Gastrocnemius medialis (tissue), 4 donors: ENCODE data around the gene FBLN2. TPM values are rescaled to one million over a fixed set of nuclear protein-coding genes. Genes with fewer than 3 reads are reported as not detected.

Experiments
- ATAC-seq, 2 donors: fragments of 150-250 bp; one replicate each; pipeline ENCODE4 v1.9.1; 2016
- DNase-seq, 2 donors: peaks; one replicate each; pipeline ENCODE4 v3.0.0-alpha.2; 2019
- H3K27ac ChIP-seq, 4 donors: fragments of 200-600 bp; sonication (generic); 1 replicate in 1 of 4; 2 replicates in 3 of 4; pipeline ENCODE4 v1.5.1; 2016 to 2018; ENCODE audit warnings: mild to moderate bottlenecking in 2 of 4, moderate library complexity in 1 of 4
- H3K27me3 ChIP-seq, 3 donors: fragments of 200-600 bp; sonication (generic) in 2 of 3; 1 replicate in 1 of 3; 2 replicates in 2 of 3; pipeline versions ENCODE4 v1.5.1 to v1.6.0; 2016 to 2019; ENCODE audit warnings: mild to moderate bottlenecking in 1 of 3, moderate library complexity in 1 of 3
- H3K36me3 ChIP-seq, 2 donors: fragments of 200-600 bp; sonication (generic) in 1 of 2; one replicate each; pipeline ENCODE4 v1.5.1; 2017 to 2018
- H3K4me1 ChIP-seq, 2 donors: fragments of 200-600 bp; sonication (generic) in 1 of 2; one replicate each; pipeline ENCODE4 v1.5.1; 2016 to 2017; ENCODE audit warnings: mild to moderate bottlenecking in 2 of 2
- H3K4me3 ChIP-seq, 4 donors: fragments of 200-600 bp; sonication (generic) in 3 of 4; 1 replicate in 1 of 4; 2 replicates in 3 of 4; pipeline ENCODE4 v1.5.1; 2016 to 2019; ENCODE audit warnings: mild to moderate bottlenecking in 2 of 4
- H3K9me3 ChIP-seq, 3 donors: fragments of 200-600 bp; sonication (generic) in 2 of 3; 1 replicate in 1 of 3; 2 replicates in 2 of 3; pipeline ENCODE4 v1.5.1; 2016 to 2019
- POLR2A ChIP-seq, 2 donors: fragments of 450-650 bp; IDR thresholded peaks; one replicate each; pipeline ENCODE4 v1.6.1; 2017; ENCODE audit warnings: antibody characterized with exemption in 2 of 2, mild to moderate bottlenecking in 2 of 2, moderate library complexity in 2 of 2
- in situ Hi-C, 4 donors: fragments of 200-750 bp; cut with MboI; loops; one replicate each; pipeline versions ENCODE4 v1.15.0 to v1.8.0; 2017; ENCODE audit warnings: low sequenced_read_pairs in 4 of 4
- intact Hi-C: fragments of 100-400 bp; cut with DNase I; formaldehyde crosslinking; loops from one replicate; pipeline ENCODE4 v1.15.1; 2023; ENCODE audit warnings: low total_unique reads
- total RNA-seq, 4 donors: library from RNA; depleted of rRNA; stranded (reverse); fragments of >200 nt; gene quantifications; one replicate each; pipeline versions ENCODE4 v1.1.0 to v1.2.3, GENCODE V29; 2016
- TF ChIP-seq, protein P1 (sequence below), 5 experiments: fragments of 450-650 bp in 3 of 5; fragments of 200-600 bp in 2 of 5; sonication (generic) in 2 of 5; IDR thresholded peaks in 4 of 5; conservative IDR thresholded peaks in 1 of 5; 1 replicate in 4 of 5; 2 replicates in 1 of 5; pipeline ENCODE4 v1.5.1; 2016 to 2019; ENCODE audit warnings: antibody characterized with exemption in 5 of 5, mild to moderate bottlenecking in 3 of 5, moderate library complexity in 3 of 5

FBLN2 gene
- total RNA-seq, 4 donors from 2014 or later: 28.9 to 45.7 (median 34.0) TPM

DNA sequence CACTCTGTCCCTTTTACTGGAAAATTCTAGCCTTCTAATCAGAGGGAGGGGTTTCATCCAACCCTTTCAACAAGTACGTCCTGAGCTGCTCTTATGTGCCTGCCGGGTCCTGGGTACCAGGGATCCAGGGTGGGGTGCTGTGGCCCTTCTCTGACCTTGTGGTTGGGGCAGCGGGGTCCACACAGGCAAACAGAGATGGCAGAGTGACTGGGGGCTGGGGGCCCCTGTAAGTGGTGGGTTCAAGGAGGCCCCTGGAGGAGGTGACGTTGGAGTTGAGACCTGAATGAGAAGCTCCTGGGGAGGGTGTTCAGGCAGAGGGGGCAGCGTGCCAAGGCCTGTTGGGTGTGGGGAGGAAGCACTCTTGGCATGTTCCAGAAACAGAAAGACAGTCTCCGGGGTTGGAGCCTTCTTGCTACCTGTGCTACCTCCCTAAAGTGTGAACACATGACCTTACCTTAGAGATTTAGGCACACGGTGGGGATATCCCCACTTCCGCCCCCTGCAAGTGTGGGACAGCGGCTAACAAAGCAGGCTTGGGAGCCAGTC lies 78.1 kb downstream of the FBLN2 start:
- no peak for ATAC-seq
- TF ChIP-seq, protein P1, sequence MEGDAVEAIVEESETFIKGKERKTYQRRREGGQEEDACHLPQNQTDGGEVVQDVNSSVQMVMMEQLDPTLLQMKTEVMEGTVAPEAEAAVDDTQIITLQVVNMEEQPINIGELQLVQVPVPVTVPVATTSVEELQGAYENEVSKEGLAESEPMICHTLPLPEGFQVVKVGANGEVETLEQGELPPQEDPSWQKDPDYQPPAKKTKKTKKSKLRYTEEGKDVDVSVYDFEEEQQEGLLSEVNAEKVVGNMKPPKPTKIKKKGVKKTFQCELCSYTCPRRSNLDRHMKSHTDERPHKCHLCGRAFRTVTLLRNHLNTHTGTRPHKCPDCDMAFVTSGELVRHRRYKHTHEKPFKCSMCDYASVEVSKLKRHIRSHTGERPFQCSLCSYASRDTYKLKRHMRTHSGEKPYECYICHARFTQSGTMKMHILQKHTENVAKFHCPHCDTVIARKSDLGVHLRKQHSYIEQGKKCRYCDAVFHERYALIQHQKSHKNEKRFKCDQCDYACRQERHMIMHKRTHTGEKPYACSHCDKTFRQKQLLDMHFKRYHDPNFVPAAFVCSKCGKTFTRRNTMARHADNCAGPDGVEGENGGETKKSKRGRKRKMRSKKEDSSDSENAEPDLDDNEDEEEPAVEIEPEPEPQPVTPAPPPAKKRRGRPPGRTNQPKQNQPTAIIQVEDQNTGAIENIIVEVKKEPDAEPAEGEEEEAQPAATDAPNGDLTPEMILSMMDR (IDR thresholded peaks at IDR 0.05 in 4 of 5, conservative IDR thresholded peaks at IDR 0.05 in 1 of 5): no peak
- DNase-seq: no peak
- intact Hi-C loops (no loop called here), in situ Hi-C loops (loop anchor here in 2 of 4 donors (25.0 kb wide), 1 partner anchor 540 kb away; no protein-coding TSS in a partner anchor)
- Histone ChIP-seq H3K4me3 (no peak overlapping the region), H3K4me1 (no peaks in the 10 kb centered on the region), H3K9me3 (no peaks in the 10 kb centered on the region), H3K27me3 (no peaks in the 10 kb centered on the region), H3K36me3 (no peaks in the 10 kb centered on the region), H3K27ac (no peak overlapping the region)

DNA sequence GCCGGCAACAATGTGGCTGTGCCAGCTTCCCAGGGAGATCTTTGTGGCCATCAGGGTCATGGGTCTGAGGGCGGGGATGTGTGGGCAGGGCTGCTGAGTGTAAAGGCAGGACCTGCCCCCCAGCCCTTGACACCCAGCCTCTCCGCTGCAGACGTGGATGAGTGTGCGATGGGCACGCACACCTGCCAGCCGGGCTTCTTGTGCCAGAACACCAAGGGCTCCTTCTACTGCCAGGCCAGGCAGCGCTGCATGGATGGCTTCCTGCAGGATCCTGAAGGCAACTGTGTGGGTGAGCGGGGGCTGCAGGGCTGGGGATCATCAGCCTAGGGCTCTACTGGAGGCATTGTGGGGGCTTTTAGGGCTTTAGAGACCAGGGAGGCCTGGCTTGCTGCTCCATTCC lies 78.8 kb downstream of the FBLN2 start:
- no peak for ATAC-seq
- Histone ChIP-seq H3K27ac (no peak overlapping the region), H3K9me3 (no peaks in the 10 kb centered on the region), H3K4me1 (no peaks in the 10 kb centered on the region), H3K27me3 (no peaks in the 10 kb centered on the region), H3K36me3 (no peaks in the 10 kb centered on the region), H3K4me3 (no peak overlapping the region)
- in situ Hi-C loops: loop anchor here in 2 of 4 donors (25.0 kb wide), 1 partner anchor 540 kb away; no protein-coding TSS in a partner anchor
- TF ChIP-seq, protein P1 (IDR thresholded peaks at IDR 0.05 in 4 of 5, conservative IDR thresholded peaks at IDR 0.05 in 1 of 5): no peak
- no peak for TF ChIP-seq POLR2A (IDR thresholded peaks at IDR 0.05)
- intact Hi-C loops: no loop called here
- no peak for DNase-seq

DNA sequence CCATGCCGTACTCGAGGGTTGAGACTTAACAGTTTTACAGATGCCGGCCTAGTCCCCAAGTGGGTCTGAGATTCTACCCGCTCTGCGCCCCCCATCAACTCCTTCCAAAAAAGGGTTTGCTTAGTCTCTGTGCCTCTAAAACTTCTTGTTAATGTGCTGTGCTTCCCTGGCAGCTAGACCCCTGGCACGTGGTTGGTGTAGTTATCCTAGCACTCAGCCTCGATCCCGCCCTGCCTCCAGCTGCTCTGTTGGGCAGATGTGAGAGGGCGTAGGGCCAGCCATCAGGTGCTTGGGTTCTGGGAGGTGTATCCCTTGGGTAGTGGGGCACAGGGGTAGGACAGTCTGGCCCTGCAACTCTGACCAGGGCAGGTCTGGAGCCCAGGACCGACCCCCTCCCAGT lies 79.5 kb downstream of the FBLN2 start:
- no peak overlapping the region for H3K27ac ChIP-seq
- no peaks in the 10 kb centered on the region for H3K4me1 ChIP-seq
- TF ChIP-seq, protein P1 (IDR thresholded peaks at IDR 0.05 in 4 of 5, conservative IDR thresholded peaks at IDR 0.05 in 1 of 5): no peak
- no peak for TF ChIP-seq POLR2A (IDR thresholded peaks at IDR 0.05)
- in situ Hi-C loops: loop anchor here in 2 of 4 donors (25.0 kb wide), 1 partner anchor 541 kb away; no protein-coding TSS in a partner anchor
- no peaks in the 10 kb centered on the region for H3K27me3 ChIP-seq
- no peak for DNase-seq
- no peak for ATAC-seq
- H3K4me3 ChIP-seq: no peak overlapping the region
- intact Hi-C loops: no loop called here
- no peaks in the 10 kb centered on the region for H3K36me3 ChIP-seq
- no peaks in the 10 kb centered on the region for H3K9me3 ChIP-seq

DNA sequence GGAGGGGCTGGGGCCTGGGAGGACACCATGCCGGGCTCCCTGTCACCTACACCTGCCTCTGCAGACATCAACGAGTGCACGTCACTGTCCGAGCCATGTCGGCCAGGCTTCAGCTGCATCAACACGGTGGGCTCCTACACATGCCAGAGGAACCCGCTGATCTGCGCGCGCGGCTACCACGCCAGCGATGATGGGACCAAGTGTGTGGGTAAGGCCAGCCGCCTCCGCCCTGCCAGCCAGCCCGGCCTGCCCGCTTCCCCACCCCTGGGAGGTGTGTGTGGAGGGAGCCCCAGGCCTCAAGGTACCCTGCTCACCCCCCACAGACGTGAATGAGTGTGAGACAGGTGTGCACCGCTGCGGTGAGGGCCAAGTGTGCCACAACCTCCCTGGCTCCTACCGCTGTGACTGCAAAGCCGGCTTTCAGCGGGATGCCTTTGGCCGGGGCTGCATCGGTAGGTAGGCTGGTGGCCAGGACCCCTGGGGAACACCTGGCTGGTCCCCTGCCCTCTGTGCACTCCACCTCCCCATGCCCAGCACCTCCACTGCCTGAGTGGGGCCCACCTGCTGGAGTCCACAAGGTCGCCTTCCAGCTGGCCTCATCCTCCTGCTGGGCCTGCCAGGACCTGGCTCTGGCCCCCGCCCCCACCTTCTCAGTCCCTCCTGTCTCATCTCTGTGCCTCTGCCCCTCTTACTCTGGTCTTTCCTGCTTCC lies 80.1 kb downstream of the FBLN2 start:
- Histone ChIP-seq H3K9me3 (no peaks in the 10 kb centered on the region), H3K27me3 (no peaks in the 10 kb centered on the region), H3K4me3 (no peak overlapping the region), H3K36me3 (no peaks in the 10 kb centered on the region), H3K4me1 (no peaks in the 10 kb centered on the region), H3K27ac (no peak overlapping the region)
- ATAC-seq (no peak), DNase-seq (no peak)
- in situ Hi-C loops: loop anchor here in 2 of 4 donors (25.0 kb wide), 1 partner anchor 542 kb away; no protein-coding TSS in a partner anchor
- TF ChIP-seq, protein P1 (IDR thresholded peaks at IDR 0.05 in 4 of 5, conservative IDR thresholded peaks at IDR 0.05 in 1 of 5): no peak
- intact Hi-C loops: no loop called here
